H1 (cell line): ENCODE data around the gene NDUFA9.

ENCODE experiments used
- CTCF ChIP-seq, 3 experiments: IDR thresholded peaks; 1 replicate in 2 of 3; 2 replicates in 1 of 3; pipeline versions ENCODE4 v1.5.1 to v1.6.1; 2011; ENCODE audit warnings: low read length in 3 of 3, mild to moderate bottlenecking in 3 of 3, inconsistent platforms in 2 of 3, low read depth in 1 of 3, moderate library complexity in 1 of 3; ENCODE audit not compliant: insufficient read depth in 1 of 3; ENCODE audit errors: control extremely low read depth in 1 of 3
- POLR2A ChIP-seq, 2 experiments: IDR thresholded peaks; 1 replicate in 1 of 2; 2 replicates in 1 of 2; pipeline ENCODE4 v1.6.1; 2011; ENCODE audit warnings: low read depth in 2 of 2, low read length in 2 of 2, mild to moderate bottlenecking in 2 of 2; ENCODE audit errors: control extremely low read depth in 1 of 2

- TF ChIP-seq POLR2A (IDR thresholded peaks at IDR 0.05; ENCODE audit: control extremely low read depth in 1 of 2, low read depth in 2 of 2, low read length in 2 of 2): no peak
- TF ChIP-seq CTCF (IDR thresholded peaks at IDR 0.05; ENCODE audit: control extremely low read depth in 1 of 3, insufficient read depth in 1 of 3, low read depth in 1 of 3, low read length in 3 of 3): no peak
Observed at GRCh38 chr12:4649358-4649661, 396 bp downstream of the NDUFA9 start.
